ENCODE results near the gene DAPK2.

The DAPK2 gene

DNA sequence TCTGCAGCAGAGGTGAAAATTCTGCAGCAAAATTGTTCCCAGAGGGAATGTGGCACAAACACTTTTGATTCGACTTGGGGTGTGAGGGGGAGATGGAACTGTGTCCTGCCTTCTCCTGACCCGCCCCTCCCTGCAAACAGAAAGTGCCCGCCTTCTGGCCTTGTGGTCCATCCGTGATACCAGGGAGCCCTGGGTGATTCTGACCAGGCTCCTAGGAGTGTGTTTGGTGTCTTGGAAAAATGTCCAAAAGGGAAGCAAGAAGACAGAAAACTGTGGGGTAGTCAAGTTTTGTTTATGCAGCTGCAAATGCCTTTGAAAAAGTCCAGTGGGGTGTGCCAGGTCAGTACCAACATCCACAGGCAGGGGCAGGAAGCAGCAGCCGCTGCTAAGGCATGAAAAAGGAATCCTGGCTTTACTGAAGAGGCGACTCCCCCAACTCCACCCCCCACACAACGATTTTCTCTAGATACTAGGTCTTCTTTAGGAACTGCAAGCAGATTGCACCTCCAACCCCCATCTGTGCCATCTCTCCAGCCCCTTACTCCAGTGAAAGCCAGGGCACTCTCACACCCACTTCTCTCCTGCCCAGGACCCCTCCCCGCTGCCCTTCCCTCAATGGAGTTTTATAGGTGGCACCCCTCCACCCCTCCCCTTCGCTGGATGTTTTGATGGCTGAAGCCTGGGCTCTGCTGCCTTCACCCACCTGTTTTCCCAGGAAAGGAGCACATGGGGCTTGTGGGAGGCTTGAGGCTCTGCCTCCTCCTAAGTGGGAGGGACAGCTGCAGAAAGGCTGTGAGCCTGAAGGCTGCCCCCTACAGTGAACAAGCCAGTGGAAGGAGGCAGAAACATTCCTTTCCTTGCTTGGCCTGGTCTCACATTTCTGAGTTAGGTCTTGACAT is 130.2 kb downstream of the DAPK2 start:
- Histone ChIP-seq H3K27me3 (ENCODE audit: insufficient read depth, poor library complexity, severe bottlenecking) (no peaks in the 10 kb centered on the region), H3K4me3 (replicated peaks; ENCODE audit: insufficient read depth, low read length) (no peak overlapping the region), H3K27ac (replicated peaks) (no peak overlapping the region)
- DNase-seq (ENCODE audit: low read depth in 1 of 2, low spot score in 1 of 2) = no peak
- TF ChIP-seq, protein P1, sequence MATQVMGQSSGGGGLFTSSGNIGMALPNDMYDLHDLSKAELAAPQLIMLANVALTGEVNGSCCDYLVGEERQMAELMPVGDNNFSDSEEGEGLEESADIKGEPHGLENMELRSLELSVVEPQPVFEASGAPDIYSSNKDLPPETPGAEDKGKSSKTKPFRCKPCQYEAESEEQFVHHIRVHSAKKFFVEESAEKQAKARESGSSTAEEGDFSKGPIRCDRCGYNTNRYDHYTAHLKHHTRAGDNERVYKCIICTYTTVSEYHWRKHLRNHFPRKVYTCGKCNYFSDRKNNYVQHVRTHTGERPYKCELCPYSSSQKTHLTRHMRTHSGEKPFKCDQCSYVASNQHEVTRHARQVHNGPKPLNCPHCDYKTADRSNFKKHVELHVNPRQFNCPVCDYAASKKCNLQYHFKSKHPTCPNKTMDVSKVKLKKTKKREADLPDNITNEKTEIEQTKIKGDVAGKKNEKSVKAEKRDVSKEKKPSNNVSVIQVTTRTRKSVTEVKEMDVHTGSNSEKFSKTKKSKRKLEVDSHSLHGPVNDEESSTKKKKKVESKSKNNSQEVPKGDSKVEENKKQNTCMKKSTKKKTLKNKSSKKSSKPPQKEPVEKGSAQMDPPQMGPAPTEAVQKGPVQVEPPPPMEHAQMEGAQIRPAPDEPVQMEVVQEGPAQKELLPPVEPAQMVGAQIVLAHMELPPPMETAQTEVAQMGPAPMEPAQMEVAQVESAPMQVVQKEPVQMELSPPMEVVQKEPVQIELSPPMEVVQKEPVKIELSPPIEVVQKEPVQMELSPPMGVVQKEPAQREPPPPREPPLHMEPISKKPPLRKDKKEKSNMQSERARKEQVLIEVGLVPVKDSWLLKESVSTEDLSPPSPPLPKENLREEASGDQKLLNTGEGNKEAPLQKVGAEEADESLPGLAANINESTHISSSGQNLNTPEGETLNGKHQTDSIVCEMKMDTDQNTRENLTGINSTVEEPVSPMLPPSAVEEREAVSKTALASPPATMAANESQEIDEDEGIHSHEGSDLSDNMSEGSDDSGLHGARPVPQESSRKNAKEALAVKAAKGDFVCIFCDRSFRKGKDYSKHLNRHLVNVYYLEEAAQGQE (IDR thresholded peaks at IDR 0.05; ENCODE audit: insufficient replicate concordance, low read depth) = no peak
- TF ChIP-seq GABPA (IDR thresholded peaks at IDR 0.05; ENCODE audit: low read depth) (no peak), SPI1 (IDR thresholded peaks at IDR 0.05; ENCODE audit: borderline replicate concordance, low read depth) (no peak), POLR2AphosphoS5 (IDR thresholded peaks at IDR 0.05; ENCODE audit: low read depth) (no peak)
- TF ChIP-seq, protein P2, sequence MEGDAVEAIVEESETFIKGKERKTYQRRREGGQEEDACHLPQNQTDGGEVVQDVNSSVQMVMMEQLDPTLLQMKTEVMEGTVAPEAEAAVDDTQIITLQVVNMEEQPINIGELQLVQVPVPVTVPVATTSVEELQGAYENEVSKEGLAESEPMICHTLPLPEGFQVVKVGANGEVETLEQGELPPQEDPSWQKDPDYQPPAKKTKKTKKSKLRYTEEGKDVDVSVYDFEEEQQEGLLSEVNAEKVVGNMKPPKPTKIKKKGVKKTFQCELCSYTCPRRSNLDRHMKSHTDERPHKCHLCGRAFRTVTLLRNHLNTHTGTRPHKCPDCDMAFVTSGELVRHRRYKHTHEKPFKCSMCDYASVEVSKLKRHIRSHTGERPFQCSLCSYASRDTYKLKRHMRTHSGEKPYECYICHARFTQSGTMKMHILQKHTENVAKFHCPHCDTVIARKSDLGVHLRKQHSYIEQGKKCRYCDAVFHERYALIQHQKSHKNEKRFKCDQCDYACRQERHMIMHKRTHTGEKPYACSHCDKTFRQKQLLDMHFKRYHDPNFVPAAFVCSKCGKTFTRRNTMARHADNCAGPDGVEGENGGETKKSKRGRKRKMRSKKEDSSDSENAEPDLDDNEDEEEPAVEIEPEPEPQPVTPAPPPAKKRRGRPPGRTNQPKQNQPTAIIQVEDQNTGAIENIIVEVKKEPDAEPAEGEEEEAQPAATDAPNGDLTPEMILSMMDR (IDR thresholded peaks at IDR 0.05; ENCODE audit: insufficient read depth, low read length) = no peak

DNA sequence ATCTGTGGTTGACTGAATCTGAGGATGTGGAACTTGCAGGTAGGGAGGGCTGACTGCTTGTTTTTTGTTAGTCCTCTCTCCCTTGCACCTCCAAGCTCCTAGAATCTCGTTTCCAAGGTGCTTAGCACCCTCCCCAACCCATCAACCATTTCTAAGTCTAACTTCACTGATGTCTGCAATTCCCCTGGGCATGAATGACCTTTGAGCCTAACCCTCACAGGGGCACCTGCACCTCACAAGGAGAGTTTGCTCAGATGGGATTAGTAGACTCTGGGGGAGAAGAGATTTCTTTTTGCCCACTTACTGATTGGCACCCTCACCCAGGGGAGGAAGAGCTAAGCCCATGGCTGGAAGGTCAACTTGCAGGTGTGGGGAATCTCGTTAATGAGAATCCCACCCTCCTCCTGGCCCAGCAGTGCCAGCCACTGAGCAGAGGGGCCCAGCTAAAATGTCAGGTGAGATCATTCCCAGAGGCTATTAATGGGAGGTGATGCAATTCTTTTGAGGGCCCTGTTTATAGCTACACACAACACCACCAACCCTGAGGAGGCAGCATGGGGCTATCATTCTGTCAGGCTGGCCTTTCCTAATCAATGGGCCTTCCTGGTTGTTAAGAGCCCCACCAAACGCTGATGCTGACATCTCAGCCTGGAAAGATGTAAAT is 130.9 kb downstream of the DAPK2 start:
- TF ChIP-seq SPI1 (IDR thresholded peaks at IDR 0.05; ENCODE audit: borderline replicate concordance, low read depth) (no peak), POLR2AphosphoS5 (IDR thresholded peaks at IDR 0.05; ENCODE audit: low read depth) (no peak), GABPA (IDR thresholded peaks at IDR 0.05; ENCODE audit: low read depth) (no peak)
- TF ChIP-seq, protein P2 (IDR thresholded peaks at IDR 0.05; ENCODE audit: insufficient read depth, low read length) = no peak
- TF ChIP-seq, protein P1 (IDR thresholded peaks at IDR 0.05; ENCODE audit: insufficient replicate concordance, low read depth) = no peak
- Histone ChIP-seq H3K27me3 (ENCODE audit: insufficient read depth, poor library complexity, severe bottlenecking) (no peaks in the 10 kb centered on the region), H3K4me3 (replicated peaks; ENCODE audit: insufficient read depth, low read length) (no peak overlapping the region), H3K27ac (replicated peaks) (no peak overlapping the region)
- no peak for DNase-seq (ENCODE audit: low read depth in 1 of 2, low spot score in 1 of 2)

DNA sequence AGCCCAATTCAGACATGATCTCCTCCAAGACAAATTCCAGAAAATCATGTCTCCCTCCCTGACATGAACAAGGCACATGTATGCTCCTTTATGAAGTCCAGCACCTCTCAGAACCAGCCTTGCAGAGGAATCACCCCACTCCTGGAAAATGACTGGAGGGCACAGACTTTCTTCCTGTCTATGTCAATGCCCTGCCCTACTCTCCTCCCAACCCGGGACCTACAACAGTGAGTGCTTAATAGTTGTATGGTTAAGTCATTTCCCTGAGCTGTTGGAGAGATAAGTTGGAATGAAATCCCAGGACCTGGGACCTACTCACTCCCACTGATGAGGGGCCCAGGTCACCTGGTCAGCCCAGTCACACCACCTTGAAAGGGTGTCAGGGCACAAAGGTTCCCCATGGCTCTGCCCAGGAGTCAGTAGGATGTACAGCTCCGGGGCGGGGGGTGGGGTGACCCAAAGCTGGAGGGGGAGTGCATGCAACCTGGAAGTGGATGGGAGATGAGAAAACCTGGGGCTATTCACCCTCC is 132.4 kb downstream of the DAPK2 start:
- TF ChIP-seq, protein P2 (IDR thresholded peaks at IDR 0.05; ENCODE audit: insufficient read depth, low read length) = no peak
- TF ChIP-seq, protein P1 (IDR thresholded peaks at IDR 0.05; ENCODE audit: insufficient replicate concordance, low read depth) = no peak
- TF ChIP-seq POLR2AphosphoS5 (IDR thresholded peaks at IDR 0.05; ENCODE audit: low read depth) (no peak), GABPA (IDR thresholded peaks at IDR 0.05; ENCODE audit: low read depth) (no peak), SPI1 (IDR thresholded peaks at IDR 0.05; ENCODE audit: borderline replicate concordance, low read depth) (no peak)
- Histone ChIP-seq H3K27ac (replicated peaks) (no peak overlapping the region), H3K4me3 (replicated peaks; ENCODE audit: insufficient read depth, low read length) (no peak overlapping the region), H3K27me3 (ENCODE audit: insufficient read depth, poor library complexity, severe bottlenecking) (no peaks in the 10 kb centered on the region)
- DNase-seq (ENCODE audit: low read depth in 1 of 2, low spot score in 1 of 2) = no peak

Data from HL-60 (cell line).